SU-DHL-6 (cell line): ENCODE data around the gene SUN1.
A peak's percentile ranks its signal among the peaks of the same experiment; 100 is the strongest.

Source experiments
- H2AFZ ChIP-seq: fragments of 200-600 bp; sonication (generic); 2 replicates; pipeline ENCODE4 v1.6.1; 2014; ENCODE audit warnings: low read depth, mild to moderate bottlenecking, moderate library complexity, mixed read lengths, antibody characterized with exemption, low read length; ENCODE audit not compliant: severe bottlenecking
- H3F3A ChIP-seq: fragments of 200-600 bp; shearing (Covaris generic); 2 replicates; pipeline ENCODE4 v1.6.0; 2016; ENCODE audit warnings: antibody characterized with exemption, mild to moderate bottlenecking; ENCODE audit not compliant: insufficient read depth
- H3K27ac ChIP-seq: fragments of 200-600 bp; sonication (generic); 2 replicates; pipeline ENCODE4 v1.5.1; 2016; ENCODE audit warnings: low read depth, mild to moderate bottlenecking, low read length, moderate library complexity, mixed read lengths
- H3K27me3 ChIP-seq: fragments of 200-600 bp; sonication (generic), shearing (Covaris generic); 2 replicates; pipeline ENCODE4 v1.6.0; 2014; ENCODE audit warnings: mild to moderate bottlenecking, low read length
- H3K36me3 ChIP-seq: fragments of 200-600 bp; sonication (generic); 2 replicates; pipeline ENCODE4 v1.6.1; 2014; ENCODE audit warnings: mild to moderate bottlenecking, low read length, mixed read lengths
- H3K4me2 ChIP-seq: fragments of 300-600, 200-600 bp; shearing (Covaris generic), sonication (generic); 2 replicates; pipeline ENCODE4 v1.6.0; 2014; ENCODE audit warnings: low read length, low read depth, mild to moderate bottlenecking; ENCODE audit not compliant: poor library complexity, severe bottlenecking
- H3K4me3 ChIP-seq: fragments of 200-600 bp; sonication (generic); 2 replicates; pipeline ENCODE4 v1.5.1; 2014; ENCODE audit warnings: antibody characterized with exemption, low read length, mild to moderate bottlenecking, mixed read lengths; ENCODE audit not compliant: insufficient read depth, poor library complexity, severe bottlenecking
- H3K79me2 ChIP-seq: fragments of 200-600 bp; sonication (generic); 2 replicates; pipeline ENCODE4 v1.6.1; 2014; ENCODE audit warnings: mild to moderate bottlenecking, low read length, moderate library complexity; ENCODE audit not compliant: insufficient read depth
- H3K9ac ChIP-seq: fragments of 200-600 bp; sonication (generic); 2 replicates; pipeline ENCODE4 v1.7.0; 2014; ENCODE audit warnings: mild to moderate bottlenecking, low read length
- H3K9me2 ChIP-seq: fragments of 200-600 bp; sonication (generic); replicated peaks from 2 replicates; pipeline ENCODE4 v1.6.1; 2014; ENCODE audit warnings: low read length; ENCODE audit not compliant: insufficient read depth
- H3K9me3 ChIP-seq: fragments of 200-600 bp; sonication (generic); 2 replicates; pipeline ENCODE4 v1.6.1; 2014; ENCODE audit warnings: low read length, mixed read lengths; ENCODE audit not compliant: insufficient read depth
- H4K20me1 ChIP-seq: fragments of 200-600 bp; sonication (generic); 2 replicates; pipeline ENCODE4 v1.6.1; 2014; ENCODE audit warnings: low read depth, mild to moderate bottlenecking, antibody characterized with exemption, low read length, moderate library complexity, mixed read lengths
- CTCF ChIP-seq: fragments of 200-600 bp; sonication (generic); IDR thresholded peaks from one replicate; pipeline ENCODE4 v1.5.1; 2017; ENCODE audit warnings: antibody characterized with exemption, mild to moderate bottlenecking, low read length, moderate library complexity; ENCODE audit not compliant: insufficient read depth, poor library complexity, severe bottlenecking
- EZH2phosphoT487 ChIP-seq: fragments of 200-600 bp; sonication (generic), shearing (Covaris generic); conservative IDR thresholded peaks from 2 replicates; pipeline ENCODE4 v1.6.1; 2018; ENCODE audit warnings: mild to moderate bottlenecking, antibody characterized with exemption, low read length, moderate library complexity, mixed read lengths

SUN1 gene

DNA sequence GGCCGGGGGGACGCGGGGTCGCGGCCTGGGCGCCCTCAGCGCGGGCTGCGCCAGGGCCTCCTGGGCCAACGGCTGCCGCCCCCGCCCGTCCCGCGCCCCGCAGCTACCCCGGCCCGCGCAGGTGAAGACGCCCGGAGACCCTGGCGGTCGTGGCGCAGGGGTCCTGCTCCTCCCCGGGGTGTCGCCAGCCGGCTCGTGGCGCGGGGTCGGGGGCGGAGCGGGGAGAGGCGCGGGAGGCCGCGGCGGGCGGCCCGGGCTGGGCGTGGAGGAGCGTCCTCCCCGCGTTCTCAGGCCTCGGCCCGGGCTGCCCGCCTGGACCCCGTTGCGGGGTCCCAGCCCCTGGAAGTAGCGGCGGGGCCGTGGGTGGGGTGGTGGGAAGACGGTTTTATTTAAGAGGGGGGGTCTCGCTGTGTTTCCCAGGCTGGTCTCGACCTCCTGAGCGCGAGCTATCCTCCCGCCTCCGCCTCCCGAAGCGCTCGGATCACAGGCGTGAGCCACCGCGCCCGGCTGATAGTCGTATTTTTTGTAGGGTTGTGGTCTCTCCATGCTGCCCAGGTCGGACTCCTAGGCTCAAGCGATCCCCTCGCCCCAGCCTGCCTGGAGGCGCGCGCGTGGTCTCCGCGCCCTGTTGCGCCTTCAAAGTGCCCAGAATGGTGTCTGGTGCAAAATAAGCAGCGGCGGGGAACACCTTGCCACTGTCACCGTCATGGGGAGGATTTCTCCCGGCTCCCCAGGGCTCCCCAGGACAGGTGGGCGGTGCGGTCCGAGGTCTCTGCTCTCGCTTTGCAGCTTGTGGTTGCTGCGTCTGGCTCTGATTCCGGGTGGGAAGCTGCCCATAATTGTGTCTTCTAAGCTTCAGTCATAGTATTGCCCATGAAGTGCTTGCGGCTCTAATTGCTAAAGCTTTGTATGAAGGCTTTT is 15.3 kb upstream of the SUN1 start:
- Histone ChIP-seq H3K36me3 (no peaks in the 10 kb centered on the region), H3F3A (0 out of 2 replicates have a peak, but pooled peaks cover 9% of the 10 kb centered on the region), H3K9ac (peak overlapping the region; percentile 80), H3K9me3 (no peaks in the 10 kb centered on the region), H3K79me2 (peaks cover 53% of the 10 kb centered on the region), H4K20me1 (peaks cover 16% of the 10 kb centered on the region; the same call in 1 of the 2 replicates), H3K4me2 (peak overlapping the region; percentile 73), H3K4me3 (peak overlapping the region; percentile 67), H2AFZ (peak overlapping the region; percentile 28), H3K27me3 (no peaks in the 10 kb centered on the region), H3K9me2 (no peaks in the 10 kb centered on the region), H3K27ac (no peak overlapping the region)
- TF ChIP-seq EZH2phosphoT487 = no peak
- TF ChIP-seq CTCF = no peak

GRCh38 chr7:818031-818699 is 14.1 kb upstream of the SUN1 start:
- peak overlapping the region; percentile 67 for H3K4me3 ChIP-seq
- H2AFZ ChIP-seq = no peak overlapping the region
- H3K27me3 ChIP-seq = no peaks in the 10 kb centered on the region
- H3K36me3 ChIP-seq = no peaks in the 10 kb centered on the region
- H3K79me2 ChIP-seq = peaks cover 64% of the 10 kb centered on the region
- peaks cover 16% of the 10 kb centered on the region; the same call in 1 of the 2 replicates for H4K20me1 ChIP-seq
- H3K9me3 ChIP-seq = no peaks in the 10 kb centered on the region
- no peak overlapping the region for H3K27ac ChIP-seq
- no peak overlapping the region for H3K9ac ChIP-seq
- peak overlapping the region; percentile 73 for H3K4me2 ChIP-seq
- H3F3A ChIP-seq = 0 out of 2 replicates have a peak, but pooled peaks cover 9% of the 10 kb centered on the region
- no peaks in the 10 kb centered on the region for H3K9me2 ChIP-seq
- TF ChIP-seq EZH2phosphoT487 (no peak), CTCF (peak; percentile 32)

GRCh38 chr7:820341-820740 is 11.9 kb upstream of the SUN1 start:
- H2AFZ ChIP-seq = no peak overlapping the region
- no peak overlapping the region for H3K9ac ChIP-seq
- H3K27me3 ChIP-seq = no peaks in the 10 kb centered on the region
- H3K27ac ChIP-seq = no peak overlapping the region
- H3K4me3 ChIP-seq = no peak overlapping the region
- H3K36me3 ChIP-seq = no peaks in the 10 kb centered on the region
- peaks cover 16% of the 10 kb centered on the region; the same call in 1 of the 2 replicates for H4K20me1 ChIP-seq
- 0 out of 2 replicates have a peak, but pooled peaks cover 9% of the 10 kb centered on the region for H3F3A ChIP-seq
- H3K9me2 ChIP-seq = no peaks in the 10 kb centered on the region
- peaks cover 85% of the 10 kb centered on the region for H3K79me2 ChIP-seq
- H3K9me3 ChIP-seq = no peaks in the 10 kb centered on the region
- no peak overlapping the region for H3K4me2 ChIP-seq
- TF ChIP-seq CTCF (no peak), EZH2phosphoT487 (no peak)
